ENCODE data around the gene PRKG1. TPM values are rescaled to one million over a fixed set of nuclear protein-coding genes. Genes with fewer than 3 reads are reported as not detected.

Gene PRKG1
- total and polyA plus RNA-seq, 2 donors (not counting 1 experiment from before 2014, with no cell fraction given) = not detected

DNA sequence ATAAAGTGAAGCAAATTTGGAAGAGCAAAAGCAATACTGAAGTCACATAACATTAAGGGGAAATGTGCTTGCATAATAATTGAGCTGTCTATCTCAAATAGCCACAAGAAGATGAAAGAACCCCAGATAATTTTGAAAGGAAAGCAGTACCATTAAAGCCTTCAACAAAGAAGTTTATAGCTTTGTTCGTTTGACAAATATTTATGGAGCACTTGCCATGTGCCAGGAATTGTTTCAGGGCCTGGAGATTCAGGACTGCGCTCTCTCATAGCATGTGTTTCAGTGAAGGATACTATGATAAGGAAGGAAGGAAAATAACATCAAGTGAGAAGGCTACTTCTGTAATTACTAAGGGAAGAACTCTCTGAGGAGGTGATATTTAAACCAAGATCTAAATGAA lies 837.4 kb downstream of the PRKG1 start:
- ATAC-seq (ENCODE audit: low read depth) (no peak), DNase-seq (no peak)
- Mint-ChIP-seq H3K4me1 (no peaks in the 10 kb centered on the region), H3K27ac (no peak overlapping the region), H3K9me3 (ENCODE audit: insufficient read depth) (no peaks in the 10 kb centered on the region), H3K4me3 (no peak overlapping the region), H3K27me3 (no peaks in the 10 kb centered on the region)
- H3K27ac ChIP-seq (ENCODE audit: low read length in 2 of 2) = no peak overlapping the region
- no peaks in the 10 kb centered on the region for H3K9me3 ChIP-seq (ENCODE audit: control extremely low read depth in 1 of 3, control insufficient read depth in 2 of 3, insufficient read depth in 1 of 3, low read length in 2 of 3)
- WGBS (ENCODE audit: insufficient coverage) = 65% methylated on average over 2 of the region's 2 CpGs
- H3K4me3 ChIP-seq (ENCODE audit: control extremely low read depth in 1 of 5, extremely low read depth in 1 of 5, insufficient read depth in 1 of 5, low read depth in 2 of 5, low read length in 4 of 5) = no peak overlapping the region
- intact Hi-C loops (cut with micrococcal nuclease) = no loop called here
- H3K4me2 ChIP-seq (replicated peaks; ENCODE audit: low read depth, low read length, poor library complexity, severe bottlenecking) = no peak overlapping the region
- no peaks in the 10 kb centered on the region for H3K79me2 ChIP-seq (ENCODE audit: control insufficient read depth, insufficient read depth, low read length)
- H3K9ac ChIP-seq (ENCODE audit: low read length) = no peak overlapping the region
- no peak for TF ChIP-seq EZH2 (IDR thresholded peaks at IDR 0.05; ENCODE audit: borderline replicate concordance, insufficient read depth, low read depth, low read length, poor library complexity, severe bottlenecking)
- TF ChIP-seq, protein P1, sequence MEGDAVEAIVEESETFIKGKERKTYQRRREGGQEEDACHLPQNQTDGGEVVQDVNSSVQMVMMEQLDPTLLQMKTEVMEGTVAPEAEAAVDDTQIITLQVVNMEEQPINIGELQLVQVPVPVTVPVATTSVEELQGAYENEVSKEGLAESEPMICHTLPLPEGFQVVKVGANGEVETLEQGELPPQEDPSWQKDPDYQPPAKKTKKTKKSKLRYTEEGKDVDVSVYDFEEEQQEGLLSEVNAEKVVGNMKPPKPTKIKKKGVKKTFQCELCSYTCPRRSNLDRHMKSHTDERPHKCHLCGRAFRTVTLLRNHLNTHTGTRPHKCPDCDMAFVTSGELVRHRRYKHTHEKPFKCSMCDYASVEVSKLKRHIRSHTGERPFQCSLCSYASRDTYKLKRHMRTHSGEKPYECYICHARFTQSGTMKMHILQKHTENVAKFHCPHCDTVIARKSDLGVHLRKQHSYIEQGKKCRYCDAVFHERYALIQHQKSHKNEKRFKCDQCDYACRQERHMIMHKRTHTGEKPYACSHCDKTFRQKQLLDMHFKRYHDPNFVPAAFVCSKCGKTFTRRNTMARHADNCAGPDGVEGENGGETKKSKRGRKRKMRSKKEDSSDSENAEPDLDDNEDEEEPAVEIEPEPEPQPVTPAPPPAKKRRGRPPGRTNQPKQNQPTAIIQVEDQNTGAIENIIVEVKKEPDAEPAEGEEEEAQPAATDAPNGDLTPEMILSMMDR (IDR thresholded peaks at IDR 0.05) = no peak
- ChIA-PET POLR2A (no interaction called here), CTCF (no interaction called here)
- H3K4me1 ChIP-seq (ENCODE audit: control insufficient read depth in 2 of 2, insufficient read depth in 2 of 2, low read length in 2 of 2) = no peaks in the 10 kb centered on the region
- H4K20me1 ChIP-seq (ENCODE audit: control insufficient read depth, insufficient read depth, low read length, poor library complexity, severe bottlenecking) = no peaks in the 10 kb centered on the region
- H2AFZ ChIP-seq (ENCODE audit: insufficient read depth, low read depth, low read length, poor library complexity, severe bottlenecking) = no peak overlapping the region
- no peaks in the 10 kb centered on the region for H3K27me3 ChIP-seq (replicated peaks in 1 of 4; ENCODE audit: control extremely low read depth in 1 of 4, control insufficient read depth in 3 of 4, insufficient read depth in 4 of 4, low read length in 3 of 4)
- H3K36me3 ChIP-seq (replicated peaks in 1 of 2; ENCODE audit: control extremely low read depth in 1 of 2, control insufficient read depth in 1 of 2, extremely low read depth in 1 of 2, insufficient read depth in 2 of 2, low read length in 1 of 2) = no peaks in the 10 kb centered on the region

DNA sequence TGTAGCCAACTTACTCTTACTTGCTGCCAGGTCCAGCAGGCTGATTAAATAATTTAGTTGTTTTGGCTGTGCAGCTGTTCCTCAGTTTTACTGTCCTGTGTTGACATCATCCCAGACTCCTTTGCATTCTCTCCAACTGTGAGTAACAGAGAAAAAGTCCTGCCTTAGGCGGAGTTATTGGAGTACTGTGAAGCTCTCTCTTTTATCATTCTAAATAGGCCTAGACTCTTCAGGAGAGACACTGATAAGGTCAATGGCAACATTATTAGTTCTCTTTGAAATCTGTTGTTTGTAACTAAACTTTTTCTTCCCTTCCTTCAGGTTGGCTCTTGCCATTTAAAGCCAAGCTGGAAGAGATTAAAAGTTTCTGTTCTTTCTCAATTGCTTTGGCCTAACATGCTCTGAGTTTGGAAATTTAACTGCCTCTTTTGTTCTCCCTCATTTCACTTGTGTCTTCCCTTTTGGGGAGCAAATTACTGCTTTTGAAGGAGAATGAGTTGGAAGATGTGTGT lies 840.8 kb downstream of the PRKG1 start:
- no peaks in the 10 kb centered on the region for H3K36me3 ChIP-seq (replicated peaks in 1 of 2; ENCODE audit: control extremely low read depth in 1 of 2, control insufficient read depth in 1 of 2, extremely low read depth in 1 of 2, insufficient read depth in 2 of 2, low read length in 1 of 2)
- no peaks in the 10 kb centered on the region for H3K27me3 ChIP-seq (replicated peaks in 1 of 4; ENCODE audit: control extremely low read depth in 1 of 4, control insufficient read depth in 3 of 4, insufficient read depth in 4 of 4, low read length in 3 of 4)
- ChIA-PET POLR2A (no interaction called here), CTCF (no interaction called here)
- no peak overlapping the region for H3K4me3 ChIP-seq (ENCODE audit: control extremely low read depth in 1 of 5, extremely low read depth in 1 of 5, insufficient read depth in 1 of 5, low read depth in 2 of 5, low read length in 4 of 5)
- whole genome bisulfite sequencing (ENCODE audit: insufficient coverage) = no CpG with 5 or more reads among the region's 1 CpG
- Mint-ChIP-seq H3K27me3 (no peaks in the 10 kb centered on the region), H3K9me3 (ENCODE audit: insufficient read depth) (no peaks in the 10 kb centered on the region), H3K4me3 (no peak overlapping the region), H3K27ac (no peak overlapping the region), H3K4me1 (no peaks in the 10 kb centered on the region)
- H3K9me3 ChIP-seq (ENCODE audit: control extremely low read depth in 1 of 3, control insufficient read depth in 2 of 3, insufficient read depth in 1 of 3, low read length in 2 of 3) = no peaks in the 10 kb centered on the region
- ATAC-seq (ENCODE audit: low read depth) = no peak
- H3K79me2 ChIP-seq (ENCODE audit: control insufficient read depth, insufficient read depth, low read length) = no peaks in the 10 kb centered on the region
- no peaks in the 10 kb centered on the region for H3K4me1 ChIP-seq (ENCODE audit: control insufficient read depth in 2 of 2, insufficient read depth in 2 of 2, low read length in 2 of 2)
- no peaks in the 10 kb centered on the region for H4K20me1 ChIP-seq (ENCODE audit: control insufficient read depth, insufficient read depth, low read length, poor library complexity, severe bottlenecking)
- intact Hi-C loops (cut with micrococcal nuclease) = no loop called here
- H2AFZ ChIP-seq (ENCODE audit: insufficient read depth, low read depth, low read length, poor library complexity, severe bottlenecking) = no peak overlapping the region
- DNase-seq = no peak
- no peak overlapping the region for H3K4me2 ChIP-seq (replicated peaks; ENCODE audit: low read depth, low read length, poor library complexity, severe bottlenecking)
- no peak overlapping the region for H3K27ac ChIP-seq (ENCODE audit: low read length in 2 of 2)
- no peak overlapping the region for H3K9ac ChIP-seq (ENCODE audit: low read length)
- TF ChIP-seq, protein P1 (IDR thresholded peaks at IDR 0.05) = no peak
- TF ChIP-seq EZH2 (IDR thresholded peaks at IDR 0.05; ENCODE audit: borderline replicate concordance, insufficient read depth, low read depth, low read length, poor library complexity, severe bottlenecking) = no peak

Measured in B cell (primary cell).